ENCODE measurements around the gene HAO1. TPM values are rescaled to one million over a fixed set of nuclear protein-coding genes. Genes with fewer than 3 reads are reported as not detected.

Gene HAO1
- total RNA-seq, 1 donor from 2014 or later: not detected

DNA sequence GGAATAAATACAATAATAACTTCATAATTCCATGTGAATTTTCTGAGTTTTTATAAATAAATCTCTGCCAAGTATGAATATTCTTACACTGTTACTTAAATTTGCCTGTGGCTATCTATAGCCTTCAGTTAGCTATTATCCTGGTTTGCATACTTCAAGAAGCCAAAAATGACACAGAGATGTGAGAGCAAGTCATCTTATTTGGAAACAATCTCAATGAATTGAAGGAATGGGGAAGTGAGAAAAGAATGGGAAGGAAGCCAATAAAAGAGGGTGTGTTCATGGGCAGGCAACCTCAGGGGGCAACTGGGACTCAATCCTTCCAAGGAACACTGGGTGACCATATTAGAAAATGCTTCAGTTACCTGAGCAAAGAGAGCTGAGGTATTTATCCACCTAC lies 9.9 kb downstream of the HAO1 start:
- H3K27me3 Mint-ChIP-seq (ENCODE audit: low read depth): peaks cover 14% of the 10 kb centered on the region
- DNase-seq (ENCODE audit: low spot score): no peak
- no peak overlapping the region for H3K4me3 Mint-ChIP-seq (ENCODE audit: unreplicated experiment)
- no peak overlapping the region for H3K27ac Mint-ChIP-seq (ENCODE audit: unreplicated experiment)
- TF ChIP-seq, protein P1, sequence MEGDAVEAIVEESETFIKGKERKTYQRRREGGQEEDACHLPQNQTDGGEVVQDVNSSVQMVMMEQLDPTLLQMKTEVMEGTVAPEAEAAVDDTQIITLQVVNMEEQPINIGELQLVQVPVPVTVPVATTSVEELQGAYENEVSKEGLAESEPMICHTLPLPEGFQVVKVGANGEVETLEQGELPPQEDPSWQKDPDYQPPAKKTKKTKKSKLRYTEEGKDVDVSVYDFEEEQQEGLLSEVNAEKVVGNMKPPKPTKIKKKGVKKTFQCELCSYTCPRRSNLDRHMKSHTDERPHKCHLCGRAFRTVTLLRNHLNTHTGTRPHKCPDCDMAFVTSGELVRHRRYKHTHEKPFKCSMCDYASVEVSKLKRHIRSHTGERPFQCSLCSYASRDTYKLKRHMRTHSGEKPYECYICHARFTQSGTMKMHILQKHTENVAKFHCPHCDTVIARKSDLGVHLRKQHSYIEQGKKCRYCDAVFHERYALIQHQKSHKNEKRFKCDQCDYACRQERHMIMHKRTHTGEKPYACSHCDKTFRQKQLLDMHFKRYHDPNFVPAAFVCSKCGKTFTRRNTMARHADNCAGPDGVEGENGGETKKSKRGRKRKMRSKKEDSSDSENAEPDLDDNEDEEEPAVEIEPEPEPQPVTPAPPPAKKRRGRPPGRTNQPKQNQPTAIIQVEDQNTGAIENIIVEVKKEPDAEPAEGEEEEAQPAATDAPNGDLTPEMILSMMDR (IDR thresholded peaks at IDR 0.05): no peak
- H3K9me3 Mint-ChIP-seq (ENCODE audit: low read depth): no peaks in the 10 kb centered on the region
- no peaks in the 10 kb centered on the region for H3K4me1 Mint-ChIP-seq (ENCODE audit: low read depth)
- H3K36me3 Mint-ChIP-seq (ENCODE audit: low read depth): no peaks in the 10 kb centered on the region

DNA sequence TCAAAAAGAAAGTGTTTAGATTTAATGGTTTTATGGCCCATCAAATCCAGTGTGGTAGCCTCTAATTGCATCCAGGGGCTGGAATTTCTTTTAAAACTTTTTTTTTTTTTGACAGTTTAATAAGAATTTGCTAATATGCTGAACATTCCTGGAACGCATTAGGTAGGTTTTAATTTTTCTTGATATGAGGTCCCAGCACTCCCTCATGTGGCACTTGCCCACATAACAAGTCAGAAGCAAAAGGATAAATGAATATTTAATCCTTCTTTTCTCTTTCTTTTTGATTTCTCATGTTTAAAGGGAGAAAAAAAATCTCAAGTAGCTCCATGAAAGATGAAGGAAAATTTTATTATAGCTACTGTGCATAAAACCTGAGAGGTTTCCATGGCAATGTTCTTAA lies 13.5 kb downstream of the HAO1 start:
- H3K9me3 Mint-ChIP-seq (ENCODE audit: low read depth): no peaks in the 10 kb centered on the region
- TF ChIP-seq, protein P1 (IDR thresholded peaks at IDR 0.05): peak; percentile 82
- DNase-seq (ENCODE audit: low spot score): no peak
- no peaks in the 10 kb centered on the region for H3K36me3 Mint-ChIP-seq (ENCODE audit: low read depth)
- H3K27me3 Mint-ChIP-seq (ENCODE audit: low read depth): peaks cover 3% of the 10 kb centered on the region
- no peak overlapping the region for H3K27ac Mint-ChIP-seq (ENCODE audit: unreplicated experiment)
- H3K4me1 Mint-ChIP-seq (ENCODE audit: low read depth): peaks cover 8% of the 10 kb centered on the region
- H3K4me3 Mint-ChIP-seq (ENCODE audit: unreplicated experiment): no peak overlapping the region

DNA sequence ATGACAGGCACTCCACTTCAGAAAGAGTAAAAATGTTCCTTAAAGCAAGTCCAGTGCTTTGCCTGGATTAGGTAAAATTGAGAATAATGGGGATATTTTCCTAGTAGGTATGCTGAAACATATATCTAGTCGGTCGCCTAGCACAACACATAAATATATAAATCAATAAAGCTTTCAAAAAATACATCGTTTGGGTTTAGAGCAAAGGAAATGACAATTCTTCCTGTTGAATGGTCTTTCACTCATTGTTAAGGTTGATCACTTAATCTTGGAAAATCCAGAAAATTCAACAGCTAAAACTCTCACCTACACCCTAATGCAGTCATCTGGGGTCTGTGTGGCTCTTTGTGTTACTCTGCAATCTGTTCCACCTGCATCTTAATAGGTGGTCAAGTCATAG lies 13.9 kb downstream of the HAO1 start:
- H3K4me3 Mint-ChIP-seq (ENCODE audit: unreplicated experiment): no peak overlapping the region
- no peak for DNase-seq (ENCODE audit: low spot score)
- H3K4me1 Mint-ChIP-seq (ENCODE audit: low read depth): peaks cover 8% of the 10 kb centered on the region
- TF ChIP-seq, protein P1 (IDR thresholded peaks at IDR 0.05): no peak
- H3K27me3 Mint-ChIP-seq (ENCODE audit: low read depth): peaks cover 3% of the 10 kb centered on the region
- no peaks in the 10 kb centered on the region for H3K36me3 Mint-ChIP-seq (ENCODE audit: low read depth)
- no peak overlapping the region for H3K27ac Mint-ChIP-seq (ENCODE audit: unreplicated experiment)
- H3K9me3 Mint-ChIP-seq (ENCODE audit: low read depth): no peaks in the 10 kb centered on the region

DNA sequence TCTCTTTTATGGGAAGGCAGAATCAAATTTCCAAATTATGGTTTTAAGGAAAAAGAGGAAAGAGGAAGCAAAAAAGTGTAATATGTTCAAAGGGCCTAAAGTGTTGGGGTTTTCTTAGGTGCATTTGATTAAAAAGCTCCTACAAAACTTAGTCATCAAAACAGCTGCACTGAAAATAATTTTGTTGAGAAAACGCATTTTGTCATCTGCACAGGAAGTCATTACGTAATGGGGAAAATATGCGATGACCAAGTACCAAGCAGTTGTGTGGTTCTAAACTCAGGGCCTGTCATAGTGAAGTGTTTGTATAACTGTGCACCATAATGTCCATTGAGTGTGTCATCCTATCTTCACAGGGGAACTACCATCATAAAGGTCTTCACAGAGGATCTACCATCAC lies 15.6 kb downstream of the HAO1 start:
- Mint-ChIP-seq H3K27me3 (ENCODE audit: low read depth) (peaks cover 4% of the 10 kb centered on the region), H3K4me3 (ENCODE audit: unreplicated experiment) (no peak overlapping the region), H3K9me3 (ENCODE audit: low read depth) (no peaks in the 10 kb centered on the region), H3K27ac (ENCODE audit: unreplicated experiment) (no peak overlapping the region), H3K36me3 (ENCODE audit: low read depth) (no peaks in the 10 kb centered on the region), H3K4me1 (ENCODE audit: low read depth) (peaks cover 8% of the 10 kb centered on the region)
- TF ChIP-seq, protein P1 (IDR thresholded peaks at IDR 0.05): no peak
- no peak for DNase-seq (ENCODE audit: low spot score)

DNA sequence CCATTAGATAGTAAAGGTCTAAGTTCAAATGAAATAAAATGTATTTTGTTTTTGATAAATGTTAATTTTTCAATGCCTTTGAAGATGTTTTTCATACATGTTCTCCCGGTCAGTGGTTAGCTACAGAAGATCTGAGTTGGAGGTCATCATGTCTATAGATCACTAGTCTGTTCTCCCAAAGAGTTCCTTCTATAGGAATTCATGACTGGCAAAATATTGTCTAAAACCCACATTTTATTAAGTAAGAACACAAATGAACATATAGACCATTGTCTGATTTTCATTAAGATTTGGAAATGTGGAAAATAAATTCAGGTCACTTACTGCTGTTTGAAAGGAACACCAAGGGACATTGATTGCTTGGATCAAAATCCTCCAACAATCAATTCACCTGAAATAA lies 23.6 kb downstream of the HAO1 start:
- H3K4me1 Mint-ChIP-seq (ENCODE audit: low read depth): no peaks in the 10 kb centered on the region
- H3K9me3 Mint-ChIP-seq (ENCODE audit: low read depth): no peaks in the 10 kb centered on the region
- DNase-seq (ENCODE audit: low spot score): no peak
- no peak overlapping the region for H3K4me3 Mint-ChIP-seq (ENCODE audit: unreplicated experiment)
- peaks cover 6% of the 10 kb centered on the region for H3K27me3 Mint-ChIP-seq (ENCODE audit: low read depth)
- TF ChIP-seq, protein P1 (IDR thresholded peaks at IDR 0.05): no peak
- H3K36me3 Mint-ChIP-seq (ENCODE audit: low read depth): no peaks in the 10 kb centered on the region
- H3K27ac Mint-ChIP-seq (ENCODE audit: unreplicated experiment): no peak overlapping the region

Measured in chondrocyte (in vitro differentiated cells).